Skeletal muscle tissue (tissue), 2 donors: ENCODE measurements around the gene PAPOLG. TPM values are rescaled to one million over a fixed set of nuclear protein-coding genes. Genes with fewer than 3 reads are reported as not detected.

Experiments used
- small RNA-seq: library from RNA; depleted of rRNA; stranded (forward); fragments of <200 nt; gene quantifications from one replicate; pipeline ENCODE3, GENCODE V24; 2014
- total RNA-seq: library from RNA; depleted of rRNA; stranded (reverse); fragments of >200 nt; gene quantifications from one replicate; pipeline ENCODE4 v1.2.3, GENCODE V29; 2014

The PAPOLG gene
- total RNA-seq, 1 donor from 2014 or later, result 10.4 TPM

Small RNAs within 50 kb of the gene (small RNA-seq; reads per million reads assigned to genes)
- gene RN7SL632P, result not detected
- not detected for gene RNU6-612P

Other genes with a start within 250 kb of the PAPOLG start
- gene BCL11A, start 202.6 kb upstream of the PAPOLG start, total RNA-seq, result 4.2 TPM
- gene REL, start 125.3 kb downstream of the PAPOLG start, total RNA-seq, result 6.8 TPM